Measurements from ENCODE around the gene TFIP11. TPM values are rescaled to one million over a fixed set of nuclear protein-coding genes. Genes with fewer than 3 reads are reported as not detected.

Gene TFIP11
- total and polyA plus RNA-seq, 2 donors from 2014 or later = 26.7 to 34.2 TPM

DNA sequence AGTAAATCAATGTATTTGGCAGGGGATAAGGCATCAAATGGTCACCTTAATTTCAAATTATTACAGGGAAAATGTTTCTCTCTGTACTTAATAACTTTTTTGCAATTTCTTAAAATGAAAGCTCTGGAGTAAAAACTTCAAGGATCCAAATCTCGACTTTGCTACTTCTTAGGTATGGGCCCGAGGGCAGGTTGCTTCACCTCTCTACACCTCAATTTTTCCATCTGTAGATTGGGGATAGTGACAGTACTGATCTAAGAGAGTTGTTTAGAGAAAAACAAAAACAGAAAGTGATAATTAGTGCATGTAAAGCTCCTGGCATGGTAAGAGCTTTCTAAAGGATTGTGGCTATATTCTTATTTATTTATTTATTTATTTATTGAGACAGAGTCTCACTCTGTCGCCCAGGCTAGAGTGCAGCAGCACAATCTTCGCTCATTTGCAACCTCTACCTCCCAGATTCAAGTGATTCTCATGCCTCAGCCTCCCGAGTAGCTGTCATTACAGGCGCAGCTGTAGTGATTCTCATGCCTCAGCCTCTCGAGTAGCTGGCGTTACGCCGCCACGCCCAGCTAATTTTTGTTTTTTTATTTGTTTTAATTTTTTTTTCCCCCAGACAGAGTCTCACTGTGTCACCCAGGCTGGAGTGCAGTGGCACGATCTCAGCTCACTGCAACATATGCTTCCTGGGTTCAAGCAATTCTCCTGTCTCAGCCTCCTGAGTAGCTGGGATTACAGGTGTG is 2.3 kb upstream of the TFIP11 start:
- TF ChIP-seq, protein P1, sequence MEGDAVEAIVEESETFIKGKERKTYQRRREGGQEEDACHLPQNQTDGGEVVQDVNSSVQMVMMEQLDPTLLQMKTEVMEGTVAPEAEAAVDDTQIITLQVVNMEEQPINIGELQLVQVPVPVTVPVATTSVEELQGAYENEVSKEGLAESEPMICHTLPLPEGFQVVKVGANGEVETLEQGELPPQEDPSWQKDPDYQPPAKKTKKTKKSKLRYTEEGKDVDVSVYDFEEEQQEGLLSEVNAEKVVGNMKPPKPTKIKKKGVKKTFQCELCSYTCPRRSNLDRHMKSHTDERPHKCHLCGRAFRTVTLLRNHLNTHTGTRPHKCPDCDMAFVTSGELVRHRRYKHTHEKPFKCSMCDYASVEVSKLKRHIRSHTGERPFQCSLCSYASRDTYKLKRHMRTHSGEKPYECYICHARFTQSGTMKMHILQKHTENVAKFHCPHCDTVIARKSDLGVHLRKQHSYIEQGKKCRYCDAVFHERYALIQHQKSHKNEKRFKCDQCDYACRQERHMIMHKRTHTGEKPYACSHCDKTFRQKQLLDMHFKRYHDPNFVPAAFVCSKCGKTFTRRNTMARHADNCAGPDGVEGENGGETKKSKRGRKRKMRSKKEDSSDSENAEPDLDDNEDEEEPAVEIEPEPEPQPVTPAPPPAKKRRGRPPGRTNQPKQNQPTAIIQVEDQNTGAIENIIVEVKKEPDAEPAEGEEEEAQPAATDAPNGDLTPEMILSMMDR (IDR thresholded peaks at IDR 0.05; ENCODE audit: borderline replicate concordance, extremely low read depth, insufficient read depth) = no peak
- Histone ChIP-seq H3K9ac (ENCODE audit: low read length in 3 of 3) (no peak overlapping the region), H3K36me3 (ENCODE audit: control insufficient read depth in 2 of 3, insufficient read depth in 3 of 3, low read length in 3 of 3) (peaks cover 0 to 4% (median 0%) of the 10 kb centered on the region in 3 donors), H3K9me3 (ENCODE audit: control insufficient read depth in 2 of 3, insufficient read depth in 1 of 3, low read length in 3 of 3) (no peaks in the 10 kb centered on the region), H3K27me3 (ENCODE audit: control insufficient read depth, insufficient read depth, low read length) (no peaks in the 10 kb centered on the region), H3K27ac (ENCODE audit: low read depth in 2 of 2, low read length in 2 of 2) (no peak overlapping the region), H3K4me1 (ENCODE audit: control insufficient read depth in 2 of 3, insufficient read depth in 2 of 3, low read depth in 1 of 3, low read length in 3 of 3) (peaks cover 3 to 15% (median 12%) of the 10 kb centered on the region in 3 donors), H3K4me3 (ENCODE audit: low read length in 3 of 3) (no peak overlapping the region)
- no peak for DNase-seq
- FAIRE-seq = no peak
- intact Hi-C loops (cut with DNase I) = no loop called here

DNA sequence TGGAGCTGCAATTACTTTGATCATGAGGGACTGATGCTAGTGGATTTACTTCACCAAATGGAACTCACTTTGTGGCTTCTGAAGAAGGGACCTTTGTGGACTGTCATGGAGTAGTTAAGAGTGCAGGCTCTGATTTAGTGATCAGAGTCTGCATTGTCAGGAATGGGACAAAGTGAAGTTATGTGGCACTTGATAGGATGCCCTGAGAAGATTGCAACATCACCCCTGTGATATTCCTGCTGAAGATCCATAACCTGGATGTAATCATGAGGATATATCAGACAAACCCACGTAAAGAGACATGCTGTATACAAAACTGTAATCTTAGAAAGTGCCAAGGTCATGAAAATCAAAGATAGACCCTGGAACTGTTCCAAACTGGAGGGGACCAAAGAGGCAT is 1.6 kb upstream of the TFIP11 start:
- H3K9me3 ChIP-seq (ENCODE audit: control insufficient read depth in 2 of 3, insufficient read depth in 1 of 3, low read length in 3 of 3) = no peaks in the 10 kb centered on the region
- TF ChIP-seq, protein P1 (IDR thresholded peaks at IDR 0.05; ENCODE audit: borderline replicate concordance, extremely low read depth, insufficient read depth) = no peak
- no peaks in the 10 kb centered on the region for H3K27me3 ChIP-seq (ENCODE audit: control insufficient read depth, insufficient read depth, low read length)
- H3K36me3 ChIP-seq (ENCODE audit: control insufficient read depth in 2 of 3, insufficient read depth in 3 of 3, low read length in 3 of 3) = peaks cover 2 to 8% (median 5%) of the 10 kb centered on the region in 3 donors
- no peak for FAIRE-seq
- H3K4me1 ChIP-seq (ENCODE audit: control insufficient read depth in 2 of 3, insufficient read depth in 2 of 3, low read depth in 1 of 3, low read length in 3 of 3) = peaks cover 3 to 15% (median 12%) of the 10 kb centered on the region in 3 donors
- no peak for DNase-seq
- H3K9ac ChIP-seq (ENCODE audit: low read length in 3 of 3) = no peak overlapping the region
- peak overlapping the region in 1 of 3 donors; percentile 98 for H3K4me3 ChIP-seq (ENCODE audit: low read length in 3 of 3)
- intact Hi-C loops (cut with DNase I) = no loop called here
- H3K27ac ChIP-seq (ENCODE audit: low read depth in 2 of 2, low read length in 2 of 2) = no peak overlapping the region

DNA sequence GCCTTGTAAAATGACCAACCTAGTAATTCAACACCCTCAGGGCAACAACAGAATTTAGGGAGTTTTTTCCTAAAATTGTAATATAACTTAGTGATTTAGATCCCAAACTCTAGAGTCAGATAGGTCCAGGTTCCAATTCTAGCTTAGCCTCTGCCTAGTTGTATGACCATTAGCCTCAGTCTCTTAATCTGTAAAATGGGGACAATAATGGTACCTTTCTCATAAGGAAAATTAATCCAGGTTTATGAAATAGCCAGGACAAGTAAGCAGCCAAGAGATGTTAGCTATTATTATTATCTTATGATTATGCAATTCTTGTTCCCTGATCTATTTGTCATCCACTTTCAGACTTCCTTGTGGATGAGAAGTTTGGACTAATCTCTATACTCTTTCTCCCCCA is 4.1 kb downstream of the TFIP11 start:
- peaks cover 9 to 45% (median 27%) of the 10 kb centered on the region in 3 donors for H3K36me3 ChIP-seq (ENCODE audit: control insufficient read depth in 2 of 3, insufficient read depth in 3 of 3, low read length in 3 of 3)
- no peak for FAIRE-seq

More for the DNA sequence above, 4.1 kb downstream of the TFIP11 start:
- intact Hi-C loops (cut with DNase I) = no loop called here
- Histone ChIP-seq H3K9ac (ENCODE audit: low read length in 3 of 3) (no peak overlapping the region), H3K27ac (ENCODE audit: low read depth in 2 of 2, low read length in 2 of 2) (no peak overlapping the region), H3K27me3 (ENCODE audit: control insufficient read depth, insufficient read depth, low read length) (no peaks in the 10 kb centered on the region), H3K4me1 (ENCODE audit: control insufficient read depth in 2 of 3, insufficient read depth in 2 of 3, low read depth in 1 of 3, low read length in 3 of 3) (peaks cover 3 to 12% (median 5%) of the 10 kb centered on the region in 3 donors), H3K4me3 (ENCODE audit: low read length in 3 of 3) (no peak overlapping the region), H3K9me3 (ENCODE audit: control insufficient read depth in 2 of 3, insufficient read depth in 1 of 3, low read length in 3 of 3) (no peaks in the 10 kb centered on the region)
- TF ChIP-seq, protein P1 (IDR thresholded peaks at IDR 0.05; ENCODE audit: borderline replicate concordance, extremely low read depth, insufficient read depth) = no peak
- DNase-seq = no peak

All from kidney (tissue), 14 donors.